Activated CD8-positive, alpha-beta memory T cell treated with anti-CD3 and anti-CD28 coated beads for 1 hour (primary cell): ENCODE measurements around the gene NUTM2D.
"Not testable (repeated sequence)": the region's sequence is repeated elsewhere in the genome, so short reads cannot be mapped to it uniquely, and the experiment has no call there.

Source experiments
- DNase-seq, 2 donors: peaks; one replicate each; pipeline ENCODE4 v3.0.0-alpha.2; 2020; ENCODE audit warnings: low read depth in 1 of 2; ENCODE audit errors: extremely low read depth in 1 of 2

Gene NUTM2D

DNA sequence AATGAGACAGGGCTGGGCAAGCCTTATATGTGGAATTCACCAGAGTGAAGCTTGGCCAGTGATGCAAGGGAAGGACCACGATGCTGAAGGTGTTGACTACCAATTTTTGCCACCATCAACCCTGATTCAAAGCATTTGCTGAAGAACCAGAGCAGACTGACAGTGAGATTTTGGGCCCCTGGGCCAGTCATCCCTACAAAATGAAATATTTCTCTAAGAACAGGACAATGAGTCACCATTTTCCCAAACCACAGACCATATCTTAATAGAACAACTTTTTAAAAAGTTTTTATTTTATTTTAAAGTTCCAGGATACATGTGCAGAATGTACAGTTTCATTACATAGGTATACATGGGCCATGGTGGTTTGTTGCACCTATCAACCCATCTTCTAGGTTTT is 16.5 kb downstream of the NUTM2D start:
- DNase-seq = not testable (repeated sequence)

DNA sequence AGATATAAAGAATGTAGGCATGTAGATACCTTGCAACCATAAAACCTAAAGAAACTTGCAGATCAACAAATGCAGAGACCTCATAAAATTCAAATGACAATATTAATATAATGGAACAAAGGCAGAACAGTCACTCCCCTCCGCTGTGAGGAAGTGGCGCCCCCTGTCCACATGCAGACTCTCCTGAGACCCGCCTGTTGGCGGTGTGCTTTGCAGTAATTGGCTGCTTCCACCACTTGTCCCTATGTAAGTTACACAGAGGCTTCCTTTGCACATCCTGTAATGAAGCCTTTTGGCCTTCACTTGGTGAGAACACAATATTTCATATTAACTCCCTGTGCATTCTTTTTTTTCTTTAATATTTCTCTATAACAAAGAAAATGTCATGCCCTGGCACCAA is 21.6 kb downstream of the NUTM2D start:
- not testable (repeated sequence) for DNase-seq

DNA sequence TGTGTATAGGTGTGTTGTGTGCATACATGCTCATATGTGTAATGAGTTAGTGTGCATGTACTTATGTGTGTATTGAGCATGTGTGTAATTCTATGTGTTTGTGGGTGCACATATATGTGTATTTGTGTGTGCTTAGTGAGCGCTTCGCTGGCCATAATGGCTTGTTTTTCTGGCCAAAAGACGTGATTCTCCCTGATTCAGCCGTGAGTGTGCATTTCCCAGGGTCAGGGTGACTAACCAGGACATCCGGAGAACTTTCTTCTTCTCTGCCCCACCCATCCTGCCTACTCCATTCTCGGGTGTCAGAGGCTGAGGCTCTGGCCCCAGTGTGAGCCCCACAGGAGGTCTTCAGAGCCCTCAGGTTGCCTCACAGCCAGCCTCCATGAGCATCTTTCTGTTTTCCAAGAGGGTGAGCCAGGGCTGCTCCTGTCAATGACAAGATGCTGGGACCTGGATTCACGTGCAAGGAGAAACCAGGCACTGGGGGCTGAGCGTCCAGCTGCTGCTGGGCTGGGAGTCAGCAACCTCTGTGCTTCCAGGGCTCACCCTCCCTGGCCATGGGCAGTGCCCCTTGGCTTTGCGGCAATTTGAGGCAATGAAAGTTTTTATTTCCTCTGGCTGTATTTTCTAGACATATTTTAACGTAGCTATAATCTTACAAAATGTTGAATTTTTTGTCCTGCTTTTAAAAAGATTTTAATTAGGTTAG is 25.8 kb downstream of the NUTM2D start:
- not testable (repeated sequence) for DNase-seq

DNA sequence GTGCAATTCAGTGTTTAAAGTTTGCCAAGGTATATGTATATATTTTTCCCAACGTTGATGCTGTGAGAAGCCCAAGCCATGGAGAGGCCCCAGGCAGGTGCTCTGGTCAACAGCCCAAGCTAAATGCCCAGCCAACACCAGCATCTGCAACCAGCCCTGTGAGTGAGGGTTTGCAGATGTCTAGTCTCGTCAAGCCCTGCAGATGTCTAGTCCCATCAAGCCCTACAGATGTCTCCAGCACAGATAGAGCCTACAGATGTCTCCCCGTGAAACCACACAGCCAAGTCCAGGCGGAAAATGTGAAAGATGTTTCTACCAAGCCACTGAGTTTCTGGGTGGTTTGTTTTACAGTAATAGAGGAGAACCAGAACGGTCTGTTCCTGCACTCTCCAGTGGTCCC is 26.7 kb downstream of the NUTM2D start:
- not testable (repeated sequence) for DNase-seq

DNA sequence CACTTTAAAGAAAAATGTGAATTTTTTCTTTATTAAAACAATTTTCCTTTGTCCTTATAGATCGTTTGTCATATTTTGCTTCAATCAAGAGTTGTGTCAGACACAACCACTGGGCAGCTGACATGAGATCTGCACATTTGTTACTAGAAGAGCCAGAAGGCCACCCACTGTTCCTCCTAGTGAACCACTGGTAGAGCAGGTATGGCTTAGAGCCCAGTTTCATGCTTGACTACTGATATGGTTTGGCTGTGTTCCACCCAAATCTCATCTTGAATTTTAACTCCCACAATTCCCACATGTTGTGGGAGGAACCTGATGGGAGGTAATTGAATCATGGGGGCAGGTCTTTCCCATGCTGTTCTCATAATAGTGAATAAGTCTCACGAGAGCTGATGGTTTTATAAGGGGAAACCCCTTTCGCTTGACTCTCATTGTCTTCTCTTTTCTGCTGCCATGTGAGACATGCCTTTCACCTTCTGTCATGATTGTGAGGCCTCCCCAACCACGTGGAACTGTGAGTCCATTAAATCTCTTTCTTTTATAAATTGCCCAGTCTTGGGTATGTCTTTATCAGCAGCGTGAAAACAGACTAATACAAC is 28.3 kb downstream of the NUTM2D start:
- DNase-seq = not testable (repeated sequence)

DNA sequence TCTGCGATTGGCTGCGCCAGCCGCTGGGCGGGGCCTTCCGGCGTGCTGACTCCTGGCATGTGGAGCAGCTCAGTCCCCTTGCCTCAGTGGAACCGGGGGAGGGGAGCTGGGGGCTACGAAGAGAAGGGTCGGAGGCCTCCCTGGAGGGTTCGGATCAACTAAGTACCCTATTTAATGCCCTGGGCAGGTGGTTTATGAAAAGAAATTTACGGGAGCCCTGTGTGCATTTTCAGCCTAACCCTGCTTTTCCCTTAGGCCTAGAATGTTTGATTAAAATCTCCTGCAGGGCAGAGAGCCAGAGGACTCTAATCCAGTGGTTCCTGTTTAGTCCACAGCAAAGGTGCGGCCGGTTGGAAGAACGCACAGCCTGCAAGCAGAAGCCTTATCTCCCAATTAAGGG is 33.8 kb downstream of the NUTM2D start:
- not testable (repeated sequence) for DNase-seq

DNA sequence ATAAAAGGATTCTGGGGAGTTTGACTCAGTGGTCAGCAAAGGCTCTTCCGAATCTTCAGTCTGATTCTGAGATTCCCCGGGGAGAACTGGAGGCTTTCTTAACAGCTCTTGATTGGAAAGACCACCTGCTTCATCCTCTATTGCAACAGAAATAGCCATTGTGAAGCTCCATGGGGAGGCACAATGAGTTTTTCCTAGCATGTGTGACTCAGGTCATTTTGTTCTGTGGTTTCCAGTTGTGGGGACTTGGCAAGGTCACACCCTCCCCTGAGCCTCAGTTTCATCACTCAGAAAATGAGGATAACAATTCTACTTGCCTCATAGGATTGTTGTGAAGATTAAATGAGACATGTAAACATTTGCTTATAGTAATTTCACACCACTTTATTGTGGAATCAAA is 38.7 kb downstream of the NUTM2D start:
- not testable (repeated sequence) for DNase-seq

DNA sequence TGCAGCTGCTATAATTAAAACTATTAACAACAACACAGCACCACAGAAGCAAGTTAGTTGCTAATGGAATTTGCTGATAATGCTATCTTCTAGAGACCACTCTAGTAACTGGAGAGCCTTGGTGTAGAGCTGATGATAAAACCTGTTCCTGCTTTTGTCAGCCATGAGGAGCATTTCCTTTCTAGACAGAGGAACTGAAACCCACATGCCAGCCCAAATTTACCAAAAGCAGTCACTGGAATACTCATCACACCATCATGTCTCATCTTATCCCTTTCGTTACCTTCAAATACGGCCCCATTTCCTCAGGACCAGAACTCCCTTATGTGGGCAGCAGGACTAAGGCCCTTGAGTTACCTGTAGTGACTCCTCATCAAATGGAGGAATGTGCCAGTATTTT is 40.9 kb downstream of the NUTM2D start:
- not testable (repeated sequence) for DNase-seq

DNA sequence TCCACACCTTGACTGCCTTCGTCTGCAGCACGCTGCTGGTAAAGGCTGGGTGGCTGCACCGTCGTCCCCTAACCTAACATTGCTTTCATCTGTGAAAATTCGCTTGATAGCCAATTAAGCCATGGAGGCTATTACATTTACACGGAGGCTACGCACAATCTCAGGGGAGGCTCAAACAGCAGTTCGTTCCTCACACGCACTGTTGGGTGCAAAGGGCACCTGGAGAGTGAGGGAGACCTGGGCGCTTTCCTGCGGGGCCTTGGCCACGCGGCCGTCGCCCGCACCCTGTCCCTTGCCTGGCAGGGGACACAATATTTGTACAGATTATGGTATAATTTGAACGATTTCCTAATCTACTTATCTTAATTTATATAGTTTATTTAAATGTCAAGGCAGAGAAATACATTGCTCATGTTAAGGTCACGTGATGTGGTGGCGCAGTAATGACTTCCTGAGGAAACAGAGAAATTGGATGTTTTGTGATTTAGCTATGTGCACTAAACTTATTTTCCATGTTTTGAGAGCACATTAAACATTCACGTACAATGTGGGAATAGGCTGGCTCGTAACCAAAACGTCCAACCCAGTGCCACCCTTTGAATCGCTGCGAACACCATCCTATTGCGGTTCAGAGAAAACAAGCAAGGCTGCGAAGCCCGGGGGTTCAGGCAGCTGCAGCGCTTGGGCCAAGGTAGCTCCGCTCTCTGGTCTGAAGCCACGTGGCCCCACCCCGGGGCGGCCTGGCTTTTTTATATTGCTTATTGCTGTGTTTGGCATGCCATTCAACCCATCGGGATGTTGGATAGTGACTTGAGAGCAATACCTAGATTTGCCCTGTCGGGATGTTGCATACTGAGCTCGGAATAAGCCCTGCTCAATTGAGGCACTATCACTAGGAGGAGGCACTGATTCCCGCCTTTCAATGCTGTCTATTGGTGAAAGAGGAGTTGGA is 50.2 kb downstream of the NUTM2D start:
- peak in 1 of 2 donors; percentile 2 for DNase-seq

DNA sequence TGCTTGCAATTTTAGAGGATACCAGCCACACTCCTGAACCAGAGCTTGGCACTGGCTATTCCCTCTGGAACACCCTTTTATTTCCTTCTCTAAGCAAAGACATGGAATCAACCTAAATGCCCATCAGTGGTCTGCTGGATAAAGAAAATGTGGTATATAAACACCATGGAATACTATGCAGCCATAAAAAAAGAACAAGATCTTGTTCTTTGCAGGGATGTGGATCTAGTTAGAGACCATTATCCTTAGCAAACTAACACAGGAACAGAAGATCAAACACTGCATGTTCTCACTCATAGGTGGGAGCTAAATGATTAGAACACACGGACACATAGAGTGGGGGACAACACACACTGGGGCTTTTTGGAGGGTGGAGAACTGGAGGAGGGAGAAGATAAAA is 56.4 kb downstream of the NUTM2D start:
- DNase-seq = not testable (repeated sequence)
